HepG2 (cell line): Measurements from ENCODE around the gene RPS6KB2. TPM values are rescaled to one million over a fixed set of nuclear protein-coding genes. Genes with fewer than 3 reads are reported as not detected.

ENCODE experiments used
- CENPX ChIP-seq: sonication (generic); formaldehyde crosslinking; IDR thresholded peaks from 2 replicates; pipeline ENCODE4 v1.9.0; 2021; ENCODE audit warnings: mild to moderate bottlenecking, missing genetic modification reagents, moderate library complexity
- EEA1 ChIP-seq: sonication (generic); formaldehyde crosslinking; IDR thresholded peaks from 2 replicates; pipeline ENCODE4 v1.5.1; 2020; ENCODE audit warnings: mild to moderate bottlenecking, missing genetic modification reagents, borderline replicate concordance
- FOXK1 ChIP-seq: sonication (generic); formaldehyde crosslinking; IDR thresholded peaks from 2 replicates; pipeline ENCODE4 v1.4.0; 2020; ENCODE audit warnings: low read depth, missing genetic modification reagents, borderline replicate concordance
- HNRNPK ChIP-seq: fragments of 200-400 bp; formaldehyde crosslinking; IDR thresholded peaks from 2 replicates; pipeline ENCODE4 v1.6.1; 2018; ENCODE audit warnings: low read length, low read depth, moderate library complexity, mild to moderate bottlenecking; ENCODE audit not compliant: poor library complexity, severe bottlenecking
- JUN ChIP-seq: sonication (generic); formaldehyde crosslinking; IDR thresholded peaks from 2 replicates; pipeline ENCODE4 v1.4.0; 2020; ENCODE audit warnings: mild to moderate bottlenecking, missing genetic modification reagents
- KAT2B ChIP-seq: fragments of 150-350 bp; IDR thresholded peaks from 2 replicates; pipeline ENCODE4 v1.6.1; 2014; ENCODE audit warnings: low read depth, low read length, borderline replicate concordance
- KMT2A ChIP-seq: sonication (generic); formaldehyde crosslinking; IDR thresholded peaks from 2 replicates; pipeline ENCODE4 v1.4.0; 2020; ENCODE audit warnings: missing genetic modification reagents
- NBN ChIP-seq: fragments of 450-650 bp; conservative IDR thresholded peaks from 2 replicates; pipeline ENCODE4 v1.6.1; 2017
- SKI ChIP-seq: fragments of 450-650 bp; IDR thresholded peaks from one replicate; pipeline ENCODE4 v1.6.1; 2018; ENCODE audit warnings: mild to moderate bottlenecking; ENCODE audit not compliant: partially characterized antibody
- U2AF2 ChIP-seq: fragments of 200-400 bp; formaldehyde crosslinking; IDR thresholded peaks from 2 replicates; pipeline ENCODE4 v1.6.1; 2017; ENCODE audit warnings: low read depth, mild to moderate bottlenecking, low read length
- ZNF234 ChIP-seq: sonication (generic); formaldehyde crosslinking; conservative IDR thresholded peaks from 2 replicates; pipeline ENCODE4 v1.5.1; 2020; ENCODE audit warnings: mild to moderate bottlenecking, missing genetic modification reagents
- ZNF333 ChIP-seq: sonication (generic); formaldehyde crosslinking; IDR thresholded peaks from 2 replicates; pipeline ENCODE4 v1.4.0; 2020; ENCODE audit warnings: mild to moderate bottlenecking, missing genetic modification reagents, borderline replicate concordance
- ZNF343 ChIP-seq: sonication (generic); formaldehyde crosslinking; IDR thresholded peaks from 2 replicates; pipeline ENCODE4 v1.4.0; 2020; ENCODE audit warnings: mild to moderate bottlenecking, missing genetic modification reagents
- ZNF614 ChIP-seq: IDR thresholded peaks from 2 replicates; pipeline ENCODE4 v1.6.1; 2018; ENCODE audit warnings: missing biosample characterization, missing genetic modification reagents, inconsistent platforms, borderline replicate concordance
- ZNF629 ChIP-seq: sonication (generic); formaldehyde crosslinking; conservative IDR thresholded peaks from 2 replicates; pipeline ENCODE4 v1.5.0; 2020; ENCODE audit warnings: missing genetic modification reagents
- ZNF773 ChIP-seq: sonication (generic); formaldehyde crosslinking; IDR thresholded peaks from 2 replicates; pipeline ENCODE4 v1.4.0; 2020; ENCODE audit warnings: missing genetic modification reagents, borderline replicate concordance
- ZNF775 ChIP-seq: sonication (generic); formaldehyde crosslinking; IDR thresholded peaks from 2 replicates; pipeline ENCODE4 v1.4.0; 2020; ENCODE audit warnings: missing genetic modification reagents, mild to moderate bottlenecking, moderate library complexity, borderline replicate concordance
- ZNF816 ChIP-seq: sonication (generic); formaldehyde crosslinking; IDR thresholded peaks from 2 replicates; pipeline ENCODE4 v1.8.0; 2022; ENCODE audit warnings: missing genetic modification reagents, mild to moderate bottlenecking, borderline replicate concordance
- polyA plus RNA-seq, 8 experiments: library from polyadenylated mRNA; depleted of rRNA in 3 of 8; stranded (reverse) in 7 of 8; unstranded in 1 of 8; fragments of >200 nt; fragmentation: Illumina TruSeq in 4 of 8; extraction: Trizol in 4 of 8; gene quantifications; 2 replicates each; pipeline versions ENCODE4 v1.2.1 to v1.2.3, GENCODE V29; 2011 to 2016; ENCODE audit warnings: low read depth in 4 of 8, missing spikeins in 1 of 8, mixed read lengths in 1 of 8; ENCODE audit not compliant: insufficient read depth in 1 of 8
- total RNA-seq, 5 experiments: library from RNA; depleted of rRNA; stranded (reverse); fragments of >200 nt; fragmentation: Illumina TruSeq; extraction: Trizol; gene quantifications; 2 replicates each; pipeline ENCODE4 v1.2.3, GENCODE V29; 2016; ENCODE audit warnings: low read depth in 1 of 5
- TF ChIP-seq, protein P1 (sequence below): sonication (generic); formaldehyde crosslinking; IDR thresholded peaks from 2 replicates; pipeline ENCODE4 v1.4.0; 2020; ENCODE audit warnings: missing genetic modification reagents
- TF ChIP-seq, protein P2 (sequence below): sonication (generic); formaldehyde crosslinking; IDR thresholded peaks from 2 replicates; pipeline ENCODE4 v1.4.0; 2020; ENCODE audit warnings: missing genetic modification reagents, borderline replicate concordance
- TF ChIP-seq, protein P3 (sequence below): IDR thresholded peaks from 2 replicates; pipeline ENCODE4 v1.6.1; 2016; ENCODE audit warnings: missing genetic modification reagents, missing compliant biosample characterization
- TF ChIP-seq, protein P4 (sequence below): sonication (generic); formaldehyde crosslinking; IDR thresholded peaks from 2 replicates; pipeline ENCODE4 v1.5.0; 2020; ENCODE audit warnings: missing genetic modification reagents

Gene RPS6KB2
- total and polyA plus RNA-seq, 2 of the 13 experiments (the other 11 are each of a cell fraction or from before 2014, with no cell fraction given), result 52.9 to 54.8 TPM

DNA sequence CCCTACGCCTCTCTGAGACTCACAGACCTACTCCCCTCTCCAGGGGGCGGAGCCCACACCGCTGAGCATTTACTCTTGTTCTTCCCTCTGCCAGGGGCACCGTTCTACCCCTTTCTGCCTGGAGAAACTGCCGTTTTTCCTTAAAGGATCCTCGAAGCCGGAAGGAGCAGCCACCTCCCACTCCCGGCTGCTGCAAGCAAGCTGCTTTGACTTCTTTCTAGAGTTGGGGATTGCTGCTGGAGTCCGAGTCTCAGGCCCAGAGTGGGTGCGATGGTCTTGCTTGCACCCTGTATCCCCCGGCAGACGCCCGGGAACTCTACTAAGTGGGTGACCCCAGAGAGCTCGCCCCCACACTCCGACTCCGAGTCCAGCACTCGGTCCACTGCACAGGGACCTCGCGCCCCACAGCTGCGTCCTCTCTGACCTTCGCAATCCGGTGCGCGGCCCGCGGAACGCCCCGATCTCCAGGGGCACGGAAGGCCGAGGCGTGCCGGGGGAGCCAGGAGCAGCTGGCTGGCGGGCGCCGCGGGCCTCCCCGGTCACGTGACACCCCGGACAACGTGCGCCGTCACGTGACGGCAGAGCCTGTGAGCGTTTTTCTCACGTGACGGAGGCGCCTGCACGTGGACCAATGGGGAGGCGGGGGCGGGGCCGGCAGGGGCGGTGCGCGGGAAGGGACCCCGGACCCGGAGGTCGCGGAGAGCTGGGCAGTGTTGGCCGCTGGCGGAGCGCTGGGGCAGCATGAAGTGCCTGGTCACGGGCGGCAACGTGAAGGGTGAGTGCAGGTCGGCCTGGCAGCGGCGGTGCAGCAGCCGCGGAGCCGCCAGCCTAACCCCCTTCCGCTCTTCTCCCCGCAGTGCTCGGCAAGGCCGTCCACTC, 36.8 kb upstream of the RPS6KB2 start, which contains the start of gene RAD9A (continued):
- TF ChIP-seq, protein P1, sequence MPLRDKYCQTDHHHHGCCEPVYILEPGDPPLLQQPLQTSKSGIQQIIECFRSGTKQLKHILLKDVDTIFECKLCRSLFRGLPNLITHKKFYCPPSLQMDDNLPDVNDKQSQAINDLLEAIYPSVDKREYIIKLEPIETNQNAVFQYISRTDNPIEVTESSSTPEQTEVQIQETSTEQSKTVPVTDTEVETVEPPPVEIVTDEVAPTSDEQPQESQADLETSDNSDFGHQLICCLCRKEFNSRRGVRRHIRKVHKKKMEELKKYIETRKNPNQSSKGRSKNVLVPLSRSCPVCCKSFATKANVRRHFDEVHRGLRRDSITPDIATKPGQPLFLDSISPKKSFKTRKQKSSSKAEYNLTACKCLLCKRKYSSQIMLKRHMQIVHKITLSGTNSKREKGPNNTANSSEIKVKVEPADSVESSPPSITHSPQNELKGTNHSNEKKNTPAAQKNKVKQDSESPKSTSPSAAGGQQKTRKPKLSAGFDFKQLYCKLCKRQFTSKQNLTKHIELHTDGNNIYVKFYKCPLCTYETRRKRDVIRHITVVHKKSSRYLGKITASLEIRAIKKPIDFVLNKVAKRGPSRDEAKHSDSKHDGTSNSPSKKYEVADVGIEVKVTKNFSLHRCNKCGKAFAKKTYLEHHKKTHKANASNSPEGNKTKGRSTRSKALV, result no peak
- peak; percentile 64 for TF ChIP-seq HNRNPK
- TF ChIP-seq, protein P2, sequence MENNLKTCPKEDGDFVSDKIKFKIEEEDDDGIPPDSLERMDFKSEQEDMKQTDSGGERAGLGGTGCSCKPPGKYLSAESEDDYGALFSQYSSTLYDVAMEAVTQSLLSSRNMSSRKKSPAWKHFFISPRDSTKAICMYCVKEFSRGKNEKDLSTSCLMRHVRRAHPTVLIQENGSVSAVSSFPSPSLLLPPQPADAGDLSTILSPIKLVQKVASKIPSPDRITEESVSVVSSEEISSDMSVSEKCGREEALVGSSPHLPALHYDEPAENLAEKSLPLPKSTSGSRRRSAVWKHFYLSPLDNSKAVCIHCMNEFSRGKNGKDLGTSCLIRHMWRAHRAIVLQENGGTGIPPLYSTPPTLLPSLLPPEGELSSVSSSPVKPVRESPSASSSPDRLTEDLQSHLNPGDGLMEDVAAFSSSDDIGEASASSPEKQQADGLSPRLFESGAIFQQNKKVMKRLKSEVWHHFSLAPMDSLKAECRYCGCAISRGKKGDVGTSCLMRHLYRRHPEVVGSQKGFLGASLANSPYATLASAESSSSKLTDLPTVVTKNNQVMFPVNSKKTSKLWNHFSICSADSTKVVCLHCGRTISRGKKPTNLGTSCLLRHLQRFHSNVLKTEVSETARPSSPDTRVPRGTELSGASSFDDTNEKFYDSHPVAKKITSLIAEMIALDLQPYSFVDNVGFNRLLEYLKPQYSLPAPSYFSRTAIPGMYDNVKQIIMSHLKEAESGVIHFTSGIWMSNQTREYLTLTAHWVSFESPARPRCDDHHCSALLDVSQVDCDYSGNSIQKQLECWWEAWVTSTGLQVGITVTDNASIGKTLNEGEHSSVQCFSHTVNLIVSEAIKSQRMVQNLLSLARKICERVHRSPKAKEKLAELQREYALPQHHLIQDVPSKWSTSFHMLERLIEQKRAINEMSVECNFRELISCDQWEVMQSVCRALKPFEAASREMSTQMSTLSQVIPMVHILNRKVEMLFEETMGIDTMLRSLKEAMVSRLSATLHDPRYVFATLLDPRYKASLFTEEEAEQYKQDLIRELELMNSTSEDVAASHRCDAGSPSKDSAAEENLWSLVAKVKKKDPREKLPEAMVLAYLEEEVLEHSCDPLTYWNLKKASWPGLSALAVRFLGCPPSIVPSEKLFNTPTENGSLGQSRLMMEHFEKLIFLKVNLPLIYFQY (CRISPR knock-in tag), result no peak; the same call in 1 of the 2 replicates
- no peak for TF ChIP-seq NBN
- TF ChIP-seq ZNF773, result 0 out of 2 replicates have a peak, but pooled peaks have one; percentile 28
- no peak for TF ChIP-seq JUN (CRISPR knock-in tag)
- TF ChIP-seq ZNF775 (CRISPR knock-in tag), result no peak; the same call in 1 of the 2 replicates
- TF ChIP-seq CENPX (CRISPR knock-in tag), result no peak
- peak; percentile 40; the same call in 1 of the 2 replicates for TF ChIP-seq ZNF614
- no peak for TF ChIP-seq U2AF2
- peak; percentile 86 for TF ChIP-seq KMT2A (CRISPR knock-in tag)
- TF ChIP-seq EEA1 (CRISPR knock-in tag), result no peak
- peak; percentile 59; the same call in 1 of the 2 replicates for TF ChIP-seq ZNF816 (CRISPR knock-in tag)
- TF ChIP-seq ZNF343 (CRISPR knock-in tag), result 0 out of 2 replicates have a peak, but pooled peaks have one; percentile 73
- TF ChIP-seq, protein P3, sequence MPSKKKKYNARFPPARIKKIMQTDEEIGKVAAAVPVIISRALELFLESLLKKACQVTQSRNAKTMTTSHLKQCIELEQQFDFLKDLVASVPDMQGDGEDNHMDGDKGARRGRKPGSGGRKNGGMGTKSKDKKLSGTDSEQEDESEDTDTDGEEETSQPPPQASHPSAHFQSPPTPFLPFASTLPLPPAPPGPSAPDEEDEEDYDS (CRISPR knock-in tag), result peak; percentile 58
- TF ChIP-seq, protein P4, sequence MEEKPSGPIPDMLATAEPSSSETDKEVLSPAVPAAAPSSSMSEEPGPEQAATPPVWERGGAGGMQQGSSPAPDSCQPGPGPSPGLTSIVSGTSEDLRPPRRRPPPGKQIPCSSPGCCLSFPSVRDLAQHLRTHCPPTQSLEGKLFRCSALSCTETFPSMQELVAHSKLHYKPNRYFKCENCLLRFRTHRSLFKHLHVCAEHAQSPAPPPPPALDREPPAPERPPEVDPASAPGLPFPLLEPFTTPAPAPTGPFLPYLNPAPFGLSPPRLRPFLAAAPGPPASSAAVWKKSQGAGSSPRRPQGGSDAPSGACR (CRISPR knock-in tag), result no peak; the same call in 1 of the 2 replicates
- TF ChIP-seq FOXK1 (CRISPR knock-in tag), result peak; percentile 86; the same call in 1 of the 2 replicates
- no peak; the same call in 1 of the 2 replicates for TF ChIP-seq ZNF234 (CRISPR knock-in tag)
- TF ChIP-seq KAT2B, result no peak
- 0 out of 2 replicates have a peak, but pooled peaks have one; percentile 12 for TF ChIP-seq ZNF629
- TF ChIP-seq SKI, result peak; percentile 42
- TF ChIP-seq ZNF333, result no peak
